Endothelial cell (in vitro differentiated cells): ENCODE measurements around the gene CEP128. TPM values are rescaled to one million over a fixed set of nuclear protein-coding genes. Genes with fewer than 3 reads are reported as not detected.

Source experiments
- DNase-seq: peaks from one replicate; pipeline ENCODE4 v3.0.0; 2021; ENCODE audit warnings: low spot score
- H3K27ac Mint-ChIP-seq: one replicate; pipeline ENCODE4 v1.8.0; 2021; ENCODE audit warnings: mixed read lengths, inconsistent platforms; ENCODE audit not compliant: unreplicated experiment
- H3K27me3 Mint-ChIP-seq: one replicate; pipeline ENCODE4 v1.8.0; 2021; ENCODE audit warnings: mild to moderate bottlenecking, moderate library complexity, mixed read lengths, inconsistent platforms; ENCODE audit not compliant: unreplicated experiment
- H3K36me3 Mint-ChIP-seq: one replicate; pipeline ENCODE4 v1.8.0; 2021; ENCODE audit warnings: mild to moderate bottlenecking, low read depth, mixed read lengths, inconsistent platforms; ENCODE audit not compliant: unreplicated experiment
- H3K4me1 Mint-ChIP-seq: one replicate; pipeline ENCODE4 v1.8.0; 2021; ENCODE audit warnings: mild to moderate bottlenecking, mixed read lengths, inconsistent platforms; ENCODE audit not compliant: unreplicated experiment
- H3K4me3 Mint-ChIP-seq: one replicate; pipeline ENCODE4 v1.8.0; 2021; ENCODE audit warnings: mild to moderate bottlenecking, mixed read lengths, inconsistent platforms; ENCODE audit not compliant: unreplicated experiment
- H3K9me3 Mint-ChIP-seq: one replicate; pipeline ENCODE4 v1.8.0; 2021; ENCODE audit warnings: mixed read lengths, inconsistent platforms; ENCODE audit not compliant: unreplicated experiment
- total RNA-seq: library from RNA; stranded (reverse); fragmentation: NEBNext Ultra II Directional; extraction: Animal tissue kit (Norgen Biotek cat#: 25700); gene quantifications from one replicate; pipeline ENCODE4 v1.2.1, GENCODE V29; 2021; ENCODE audit not compliant: unreplicated experiment
- TF ChIP-seq, protein P1 (sequence below): fragments of 200-600 bp; sonication (generic); IDR thresholded peaks from one replicate; pipeline ENCODE4 v1.5.0; 2021; ENCODE audit warnings: antibody characterized with exemption; ENCODE audit not compliant: unreplicated experiment

Gene CEP128
- total RNA-seq, 1 donor from 2014 or later = 10.4 TPM

GRCh38 chr14:80982711-80983110, 41.2 kb upstream of the CEP128 start:
- no peaks in the 10 kb centered on the region for H3K9me3 Mint-ChIP-seq
- TF ChIP-seq, protein P1, sequence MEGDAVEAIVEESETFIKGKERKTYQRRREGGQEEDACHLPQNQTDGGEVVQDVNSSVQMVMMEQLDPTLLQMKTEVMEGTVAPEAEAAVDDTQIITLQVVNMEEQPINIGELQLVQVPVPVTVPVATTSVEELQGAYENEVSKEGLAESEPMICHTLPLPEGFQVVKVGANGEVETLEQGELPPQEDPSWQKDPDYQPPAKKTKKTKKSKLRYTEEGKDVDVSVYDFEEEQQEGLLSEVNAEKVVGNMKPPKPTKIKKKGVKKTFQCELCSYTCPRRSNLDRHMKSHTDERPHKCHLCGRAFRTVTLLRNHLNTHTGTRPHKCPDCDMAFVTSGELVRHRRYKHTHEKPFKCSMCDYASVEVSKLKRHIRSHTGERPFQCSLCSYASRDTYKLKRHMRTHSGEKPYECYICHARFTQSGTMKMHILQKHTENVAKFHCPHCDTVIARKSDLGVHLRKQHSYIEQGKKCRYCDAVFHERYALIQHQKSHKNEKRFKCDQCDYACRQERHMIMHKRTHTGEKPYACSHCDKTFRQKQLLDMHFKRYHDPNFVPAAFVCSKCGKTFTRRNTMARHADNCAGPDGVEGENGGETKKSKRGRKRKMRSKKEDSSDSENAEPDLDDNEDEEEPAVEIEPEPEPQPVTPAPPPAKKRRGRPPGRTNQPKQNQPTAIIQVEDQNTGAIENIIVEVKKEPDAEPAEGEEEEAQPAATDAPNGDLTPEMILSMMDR = no peak
- no peaks in the 10 kb centered on the region for H3K4me1 Mint-ChIP-seq
- no peak overlapping the region for H3K4me3 Mint-ChIP-seq
- H3K36me3 Mint-ChIP-seq = no peaks in the 10 kb centered on the region
- H3K27ac Mint-ChIP-seq = no peak overlapping the region
- H3K27me3 Mint-ChIP-seq = no peaks in the 10 kb centered on the region
- no peak for DNase-seq

- H3K4me1 Mint-ChIP-seq = no peaks in the 10 kb centered on the region
- H3K36me3 Mint-ChIP-seq = no peaks in the 10 kb centered on the region
- no peak overlapping the region for H3K27ac Mint-ChIP-seq
- no peak overlapping the region for H3K4me3 Mint-ChIP-seq
- no peak for DNase-seq
- no peaks in the 10 kb centered on the region for H3K27me3 Mint-ChIP-seq
- H3K9me3 Mint-ChIP-seq = no peaks in the 10 kb centered on the region
- TF ChIP-seq, protein P1 = no peak
These were observed 40.1 kb upstream of the CEP128 start for GRCh38 chr14:80981673-80982072.

DNA sequence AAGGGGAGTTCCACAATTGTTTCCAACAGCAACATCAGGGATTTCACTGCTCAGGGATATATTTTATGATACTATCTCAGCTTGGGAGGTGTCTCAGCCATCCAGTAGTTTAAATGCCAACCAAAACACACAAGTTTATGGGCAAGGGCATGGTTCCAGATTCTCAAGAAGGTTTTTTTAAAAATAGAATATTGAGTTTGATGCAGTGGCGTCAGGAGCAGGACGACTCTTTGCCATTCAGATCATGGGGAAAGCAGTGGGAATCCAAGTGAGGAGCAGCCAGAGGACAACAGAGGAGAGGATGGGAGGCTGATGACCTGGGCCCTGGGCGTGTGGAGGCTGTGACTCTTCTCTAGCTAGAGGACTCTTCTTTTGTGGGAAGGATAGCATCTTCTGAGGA, 39.6 kb upstream of the CEP128 start:
- no peaks in the 10 kb centered on the region for H3K27me3 Mint-ChIP-seq
- H3K9me3 Mint-ChIP-seq = no peaks in the 10 kb centered on the region
- H3K36me3 Mint-ChIP-seq = no peaks in the 10 kb centered on the region
- H3K4me3 Mint-ChIP-seq = no peak overlapping the region
- H3K27ac Mint-ChIP-seq = no peak overlapping the region
- DNase-seq = no peak
- TF ChIP-seq, protein P1 = no peak
- no peaks in the 10 kb centered on the region for H3K4me1 Mint-ChIP-seq

- Mint-ChIP-seq H3K9me3 (no peaks in the 10 kb centered on the region), H3K4me3 (no peak overlapping the region), H3K27me3 (no peaks in the 10 kb centered on the region), H3K27ac (no peak overlapping the region), H3K4me1 (no peaks in the 10 kb centered on the region), H3K36me3 (no peaks in the 10 kb centered on the region)
- DNase-seq = no peak
- TF ChIP-seq, protein P1 = no peak
These were observed 38.4 kb upstream of the CEP128 start for GRCh38 chr14:80979951-80980350.

DNA sequence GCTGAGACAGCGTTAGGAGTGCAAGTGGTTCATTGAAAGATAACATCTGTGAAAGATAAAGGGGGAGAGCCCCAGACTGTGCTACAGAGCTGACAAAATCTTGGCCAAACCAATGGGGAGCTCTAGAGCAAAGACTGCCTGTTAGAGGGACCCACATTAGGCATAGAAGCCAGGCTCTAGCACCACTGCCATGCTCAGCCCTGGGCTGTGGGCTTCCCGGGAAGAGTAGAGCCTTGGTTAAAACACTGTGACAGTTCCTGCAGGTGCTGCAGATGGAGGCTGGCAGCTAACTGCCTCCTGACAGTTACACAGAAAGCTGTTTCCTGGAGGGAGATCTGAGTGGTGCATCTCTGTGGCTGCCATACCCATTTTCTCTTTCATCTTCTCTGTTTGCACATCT, 36.9 kb upstream of the CEP128 start:
- no peaks in the 10 kb centered on the region for H3K4me1 Mint-ChIP-seq
- TF ChIP-seq, protein P1 = no peak
- no peaks in the 10 kb centered on the region for H3K9me3 Mint-ChIP-seq
- no peaks in the 10 kb centered on the region for H3K27me3 Mint-ChIP-seq
- H3K27ac Mint-ChIP-seq = no peak overlapping the region
- DNase-seq = no peak
- H3K4me3 Mint-ChIP-seq = no peak overlapping the region
- H3K36me3 Mint-ChIP-seq = no peaks in the 10 kb centered on the region
